ENCODE results near the gene C1R.
"Not testable (repeated sequence)": the region's sequence is repeated elsewhere in the genome, so short reads cannot be mapped to it uniquely, and the experiment has no call there.

Gene C1R

DNA sequence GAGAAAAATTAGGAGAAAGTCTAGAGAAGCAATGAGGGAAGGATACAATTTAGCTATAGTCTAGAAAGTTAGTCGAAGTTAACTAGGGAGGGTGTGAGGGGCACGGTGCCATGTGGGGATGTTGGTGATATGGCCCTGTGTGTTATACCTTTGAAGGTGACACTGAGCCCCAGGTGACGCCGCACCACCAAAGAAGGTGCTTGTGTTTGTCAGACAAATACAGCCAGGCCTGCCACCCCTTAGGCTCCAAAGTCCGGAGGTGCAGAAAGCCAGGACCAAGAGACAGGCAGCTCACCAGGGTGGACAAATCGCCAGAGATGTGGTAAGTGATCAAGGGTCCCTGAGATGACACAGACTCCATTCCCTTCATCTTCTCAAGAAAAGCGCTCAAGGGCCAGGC lies 30.6 kb downstream of the C1R start:
- H3K4me1 ChIP-seq (ENCODE audit: control insufficient read depth, insufficient read depth, low read length): peaks cover 10% of the 10 kb centered on the region
- no peaks in the 10 kb centered on the region for H3K27me3 ChIP-seq (ENCODE audit: control insufficient read depth, insufficient read depth, low read length)
- H3K4me2 ChIP-seq (ENCODE audit: low read length): no peak overlapping the region
- no peaks in the 10 kb centered on the region for H3K9me3 ChIP-seq (replicated peaks; ENCODE audit: low read length)
- H3K9ac ChIP-seq (ENCODE audit: low read depth, low read length): no peak overlapping the region
- H3K4me3 ChIP-seq (ENCODE audit: low read length): no peak overlapping the region
- no peaks in the 10 kb centered on the region for H3K36me3 ChIP-seq (ENCODE audit: insufficient read depth, low read length)

- Histone ChIP-seq H3K4me2 (ENCODE audit: low read length) (peak overlapping the region; percentile 70), H3K9ac (ENCODE audit: low read depth, low read length) (peak overlapping the region; percentile 47), H3K9me3 (replicated peaks; ENCODE audit: low read length) (no peaks in the 10 kb centered on the region), H3K4me3 (ENCODE audit: low read length) (peak overlapping the region; percentile 42), H3K27me3 (ENCODE audit: control insufficient read depth, insufficient read depth, low read length) (peaks cover 4% of the 10 kb centered on the region), H3K36me3 (ENCODE audit: insufficient read depth, low read length) (no peaks in the 10 kb centered on the region), H3K4me1 (ENCODE audit: control insufficient read depth, insufficient read depth, low read length) (peaks cover 10% of the 10 kb centered on the region)
These were observed 31.1 kb downstream of the C1R start for GRCh38 chr12:7061138-7061537.

GRCh38 chr12:7060353-7060954 lies 31.8 kb downstream of the C1R start, which contains the start of gene C1S:
Gene C1S, plus strand, starts transcription at chr12:7060718. Its CDS starts 1,195 bp downstream, at chr12:7061913.
- peak within 1 kb of the TSS; percentile 42 for H3K4me3 ChIP-seq (ENCODE audit: low read length)
- peak within 1 kb of the TSS; percentile 47 for H3K9ac ChIP-seq (ENCODE audit: low read depth, low read length)
- H3K36me3 ChIP-seq (ENCODE audit: insufficient read depth, low read length): no peaks in the 10 kb centered on the region
- H3K4me2 ChIP-seq (ENCODE audit: low read length): peak within 1 kb of the TSS; percentile 70
- no peaks in the 10 kb centered on the region for H3K9me3 ChIP-seq (replicated peaks; ENCODE audit: low read length)
- peaks cover 10% of the 10 kb centered on the region for H3K4me1 ChIP-seq (ENCODE audit: control insufficient read depth, insufficient read depth, low read length)
- peaks cover 7% of the 10 kb centered on the region for H3K27me3 ChIP-seq (ENCODE audit: control insufficient read depth, insufficient read depth, low read length)

- Histone ChIP-seq H3K9ac (ENCODE audit: low read depth, low read length) (peak overlapping the region; percentile 2), H3K4me1 (ENCODE audit: control insufficient read depth, insufficient read depth, low read length) (peaks cover 10% of the 10 kb centered on the region), H3K4me3 (ENCODE audit: low read length) (no peak overlapping the region), H3K27me3 (ENCODE audit: control insufficient read depth, insufficient read depth, low read length) (peaks cover 13% of the 10 kb centered on the region), H3K9me3 (replicated peaks; ENCODE audit: low read length) (no peaks in the 10 kb centered on the region), H3K4me2 (ENCODE audit: low read length) (no peak overlapping the region), H3K36me3 (ENCODE audit: insufficient read depth, low read length) (no peaks in the 10 kb centered on the region)
These were observed 32.5 kb downstream of the C1R start for GRCh38 chr12:7059780-7060179.

- no peak overlapping the region for H3K4me3 ChIP-seq (ENCODE audit: low read length)
- no peaks in the 10 kb centered on the region for H3K9me3 ChIP-seq (replicated peaks; ENCODE audit: low read length)
- no peak overlapping the region for H3K4me2 ChIP-seq (ENCODE audit: low read length)
- no peak overlapping the region for H3K9ac ChIP-seq (ENCODE audit: low read depth, low read length)
- H3K36me3 ChIP-seq (ENCODE audit: insufficient read depth, low read length): no peaks in the 10 kb centered on the region
- H3K4me1 ChIP-seq (ENCODE audit: control insufficient read depth, insufficient read depth, low read length): peaks cover 10% of the 10 kb centered on the region
- peaks cover 16% of the 10 kb centered on the region for H3K27me3 ChIP-seq (ENCODE audit: control insufficient read depth, insufficient read depth, low read length)
These were observed 33.3 kb downstream of the C1R start for GRCh38 chr12:7058850-7059395.

GRCh38 chr12:7058163-7058845 lies 33.9 kb downstream of the C1R start:
- peaks cover 10% of the 10 kb centered on the region for H3K4me1 ChIP-seq (ENCODE audit: control insufficient read depth, insufficient read depth, low read length)
- no peak overlapping the region for H3K9ac ChIP-seq (ENCODE audit: low read depth, low read length)
- H3K4me3 ChIP-seq (ENCODE audit: low read length): no peak overlapping the region
- no peak overlapping the region for H3K4me2 ChIP-seq (ENCODE audit: low read length)
- H3K36me3 ChIP-seq (ENCODE audit: insufficient read depth, low read length): no peaks in the 10 kb centered on the region
- no peaks in the 10 kb centered on the region for H3K9me3 ChIP-seq (replicated peaks; ENCODE audit: low read length)
- peaks cover 19% of the 10 kb centered on the region for H3K27me3 ChIP-seq (ENCODE audit: control insufficient read depth, insufficient read depth, low read length)

DNA sequence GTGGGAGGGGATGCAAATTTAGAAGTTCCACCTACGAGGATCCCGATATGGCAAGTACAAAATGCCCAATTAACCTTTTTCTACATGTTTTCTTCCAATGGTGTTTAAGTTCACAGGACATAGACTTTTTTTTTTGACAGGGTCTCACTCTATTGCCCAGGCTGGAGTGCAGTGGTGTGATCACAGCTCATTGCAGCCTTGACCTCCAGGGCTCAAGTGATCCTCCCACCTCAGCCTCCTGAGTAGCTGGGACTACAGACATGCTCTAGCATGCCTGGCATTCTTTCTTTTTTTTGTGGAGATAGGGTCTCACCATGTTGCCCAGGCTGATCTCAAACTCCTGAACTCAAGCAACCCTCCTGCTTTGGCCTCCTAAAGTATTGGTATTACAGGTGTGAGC lies 36.5 kb downstream of the C1R start:
- H3K36me3 ChIP-seq (ENCODE audit: insufficient read depth, low read length); H3K9me3 ChIP-seq (replicated peaks; ENCODE audit: low read length); H3K4me3 ChIP-seq (ENCODE audit: low read length); H3K4me2 ChIP-seq (ENCODE audit: low read length); H3K4me1 ChIP-seq (ENCODE audit: control insufficient read depth, insufficient read depth, low read length); H3K9ac ChIP-seq (ENCODE audit: low read depth, low read length): not testable (repeated sequence)
- H3K27me3 ChIP-seq (ENCODE audit: control insufficient read depth, insufficient read depth, low read length): peaks cover 39% of the 10 kb centered on the region

DNA sequence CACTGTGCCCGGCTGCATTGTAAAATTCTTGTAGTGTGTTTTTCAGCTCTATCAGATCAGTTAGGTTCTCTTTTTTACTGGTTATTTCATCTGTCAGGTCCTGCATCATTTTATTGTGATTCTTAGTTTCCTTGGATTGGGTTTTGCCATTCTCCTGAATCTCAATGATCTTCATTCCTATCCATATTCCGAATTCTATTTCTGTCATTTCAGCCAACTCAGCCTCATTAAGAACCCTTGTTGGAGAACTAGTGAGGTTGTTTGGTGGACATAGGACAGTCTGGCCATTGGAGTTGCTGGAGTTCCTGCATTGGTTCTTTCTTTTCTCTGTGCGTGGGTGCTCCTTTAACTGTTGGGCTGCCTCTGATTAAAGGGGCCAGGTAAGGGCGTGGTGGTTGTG lies 37.3 kb downstream of the C1R start:
- no peak overlapping the region for H3K4me2 ChIP-seq (ENCODE audit: low read length)
- no peak overlapping the region for H3K4me3 ChIP-seq (ENCODE audit: low read length)
- H3K36me3 ChIP-seq (ENCODE audit: insufficient read depth, low read length): no peaks in the 10 kb centered on the region
- H3K4me1 ChIP-seq (ENCODE audit: control insufficient read depth, insufficient read depth, low read length): peaks cover under 1% of the 10 kb centered on the region
- H3K9me3 ChIP-seq (replicated peaks; ENCODE audit: low read length): no peaks in the 10 kb centered on the region
- H3K9ac ChIP-seq (ENCODE audit: low read depth, low read length): no peak overlapping the region
- peaks cover 43% of the 10 kb centered on the region for H3K27me3 ChIP-seq (ENCODE audit: control insufficient read depth, insufficient read depth, low read length)

- H3K9me3 ChIP-seq (replicated peaks; ENCODE audit: low read length); H3K4me1 ChIP-seq (ENCODE audit: control insufficient read depth, insufficient read depth, low read length); H3K36me3 ChIP-seq (ENCODE audit: insufficient read depth, low read length); H3K4me2 ChIP-seq (ENCODE audit: low read length); H3K9ac ChIP-seq (ENCODE audit: low read depth, low read length); H3K4me3 ChIP-seq (ENCODE audit: low read length): not testable (repeated sequence)
- peaks cover 35% of the 10 kb centered on the region for H3K27me3 ChIP-seq (ENCODE audit: control insufficient read depth, insufficient read depth, low read length)
These were observed 42.3 kb downstream of the C1R start for GRCh38 chr12:7049973-7050372.

- not testable (repeated sequence) for H3K4me2 ChIP-seq (ENCODE audit: low read length); H3K4me1 ChIP-seq (ENCODE audit: control insufficient read depth, insufficient read depth, low read length); H3K36me3 ChIP-seq (ENCODE audit: insufficient read depth, low read length); H3K4me3 ChIP-seq (ENCODE audit: low read length); H3K9me3 ChIP-seq (replicated peaks; ENCODE audit: low read length); H3K9ac ChIP-seq (ENCODE audit: low read depth, low read length)
- peaks cover 33% of the 10 kb centered on the region for H3K27me3 ChIP-seq (ENCODE audit: control insufficient read depth, insufficient read depth, low read length)
These were observed 42.7 kb downstream of the C1R start for GRCh38 chr12:7049445-7049951.

- Histone ChIP-seq H3K36me3 (ENCODE audit: insufficient read depth, low read length) (no peaks in the 10 kb centered on the region), H3K9ac (ENCODE audit: low read depth, low read length) (no peak overlapping the region), H3K27me3 (ENCODE audit: control insufficient read depth, insufficient read depth, low read length) (peaks cover 20% of the 10 kb centered on the region), H3K4me2 (ENCODE audit: low read length) (no peak overlapping the region), H3K4me1 (ENCODE audit: control insufficient read depth, insufficient read depth, low read length) (no peaks in the 10 kb centered on the region), H3K4me3 (ENCODE audit: low read length) (no peak overlapping the region), H3K9me3 (replicated peaks; ENCODE audit: low read length) (no peaks in the 10 kb centered on the region)
These were observed 44.9 kb downstream of the C1R start for GRCh38 chr12:7047306-7047705.

All from skeletal muscle satellite cell (primary cell).